ENCODE data around the gene GTSE1. TPM values are rescaled to one million over a fixed set of nuclear protein-coding genes. Genes with fewer than 3 reads are reported as not detected.

Gene GTSE1
- total and polyA plus RNA-seq, 2 of the 13 experiments (the other 11 are each of a cell fraction or from before 2014, with no cell fraction given), result 10.7 to 13.5 TPM

DNA sequence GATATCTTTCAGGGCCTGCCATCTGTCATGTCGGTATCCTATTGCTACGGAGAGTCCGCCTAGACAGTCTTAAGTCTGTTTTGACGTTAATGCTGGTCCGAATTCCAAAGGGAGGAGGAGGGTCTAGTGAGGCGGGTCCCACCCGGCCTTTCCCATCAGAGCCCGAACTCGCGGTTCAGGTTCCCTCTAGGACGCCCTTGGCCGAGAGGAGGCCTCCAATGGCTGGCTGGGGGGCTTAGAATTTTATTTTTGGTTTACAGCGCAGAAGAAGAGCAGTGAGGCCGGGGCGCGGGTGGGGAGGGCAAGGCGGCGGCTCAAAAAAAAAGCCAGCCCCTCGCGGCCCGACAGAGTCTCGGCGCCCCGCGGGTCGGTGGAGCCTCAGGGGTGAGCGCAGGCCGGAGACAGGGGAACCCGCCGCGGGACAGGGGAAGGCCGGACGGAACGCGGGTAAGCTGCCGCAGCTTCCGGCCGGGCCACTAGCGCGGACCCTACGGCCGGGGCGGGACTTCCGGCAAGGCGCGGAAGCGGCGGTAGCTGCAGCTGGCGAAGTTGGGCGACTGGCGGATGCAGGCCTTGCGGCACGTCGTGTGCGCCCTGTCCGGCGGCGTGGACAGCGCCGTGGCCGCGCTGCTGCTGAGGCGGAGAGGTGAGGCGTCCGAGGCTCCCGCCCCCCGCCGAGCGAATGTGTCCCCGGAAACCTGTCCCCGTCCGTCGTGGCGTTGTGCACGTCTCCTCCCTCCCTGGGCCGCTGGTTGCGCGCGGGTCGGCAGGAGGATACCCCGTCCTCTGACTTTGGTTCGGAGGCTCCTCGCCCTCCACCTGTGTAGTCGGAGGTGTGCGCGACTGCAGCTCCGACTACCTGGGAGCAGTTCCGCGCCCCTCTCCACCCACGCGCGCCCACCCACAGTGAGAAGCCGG, 38.8 kb downstream of the GTSE1 start, which contains the start of gene TRMU (continued):
- TF ChIP-seq ZNF782 (CRISPR knock-in tag; IDR thresholded peaks at IDR 0.05; ENCODE audit: borderline replicate concordance), result no peak; the same call in 1 of the 2 replicates
- TF ChIP-seq RXRA (CRISPR knock-in tag; IDR thresholded peaks at IDR 0.05), result peak; percentile 82
- TF ChIP-seq POGZ (CRISPR knock-in tag; IDR thresholded peaks at IDR 0.05), result peak; percentile 90
- TF ChIP-seq ZNF20 (CRISPR knock-in tag; IDR thresholded peaks at IDR 0.05), result no peak
- TF ChIP-seq JUND (CRISPR knock-in tag; IDR thresholded peaks at IDR 0.05), result peak; percentile 48; the same call in 1 of the 2 replicates
- TF ChIP-seq PHF8 (CRISPR knock-in tag; IDR thresholded peaks at IDR 0.05), result peak; percentile 95
- no peak for TF ChIP-seq NFIC (IDR thresholded peaks at IDR 0.05; ENCODE audit: low read length)
- TF ChIP-seq, protein P1, sequence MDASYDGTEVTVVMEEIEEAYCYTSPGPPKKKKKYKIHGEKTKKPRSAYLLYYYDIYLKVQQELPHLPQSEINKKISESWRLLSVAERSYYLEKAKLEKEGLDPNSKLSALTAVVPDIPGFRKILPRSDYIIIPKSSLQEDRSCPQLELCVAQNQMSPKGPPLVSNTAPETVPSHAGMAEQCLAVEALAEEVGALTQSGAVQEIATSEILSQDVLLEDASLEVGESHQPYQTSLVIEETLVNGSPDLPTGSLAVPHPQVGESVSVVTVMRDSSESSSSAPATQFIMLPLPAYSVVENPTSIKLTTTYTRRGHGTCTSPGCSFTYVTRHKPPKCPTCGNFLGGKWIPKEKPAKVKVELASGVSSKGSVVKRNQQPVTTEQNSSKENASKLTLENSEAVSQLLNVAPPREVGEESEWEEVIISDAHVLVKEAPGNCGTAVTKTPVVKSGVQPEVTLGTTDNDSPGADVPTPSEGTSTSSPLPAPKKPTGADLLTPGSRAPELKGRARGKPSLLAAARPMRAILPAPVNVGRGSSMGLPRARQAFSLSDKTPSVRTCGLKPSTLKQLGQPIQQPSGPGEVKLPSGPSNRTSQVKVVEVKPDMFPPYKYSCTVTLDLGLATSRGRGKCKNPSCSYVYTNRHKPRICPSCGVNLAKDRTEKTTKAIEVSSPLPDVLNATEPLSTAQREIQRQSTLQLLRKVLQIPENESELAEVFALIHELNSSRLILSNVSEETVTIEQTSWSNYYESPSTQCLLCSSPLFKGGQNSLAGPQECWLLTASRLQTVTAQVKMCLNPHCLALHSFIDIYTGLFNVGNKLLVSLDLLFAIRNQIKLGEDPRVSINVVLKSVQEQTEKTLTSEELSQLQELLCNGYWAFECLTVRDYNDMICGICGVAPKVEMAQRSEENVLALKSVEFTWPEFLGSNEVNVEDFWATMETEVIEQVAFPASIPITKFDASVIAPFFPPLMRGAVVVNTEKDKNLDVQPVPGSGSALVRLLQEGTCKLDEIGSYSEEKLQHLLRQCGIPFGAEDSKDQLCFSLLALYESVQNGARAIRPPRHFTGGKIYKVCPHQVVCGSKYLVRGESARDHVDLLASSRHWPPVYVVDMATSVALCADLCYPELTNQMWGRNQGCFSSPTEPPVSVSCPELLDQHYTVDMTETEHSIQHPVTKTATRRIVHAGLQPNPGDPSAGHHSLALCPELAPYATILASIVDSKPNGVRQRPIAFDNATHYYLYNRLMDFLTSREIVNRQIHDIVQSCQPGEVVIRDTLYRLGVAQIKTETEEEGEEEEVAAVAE (CRISPR knock-in tag; IDR thresholded peaks at IDR 0.05; ENCODE audit: borderline replicate concordance), result peak; percentile 76; the same call in 1 of the 2 replicates
- no peak for TF ChIP-seq ZNF17 (CRISPR knock-in tag; IDR thresholded peaks at IDR 0.05)
- TF ChIP-seq HMG20B (CRISPR knock-in tag; conservative IDR thresholded peaks at IDR 0.05), result 0 out of 2 replicates have a peak, but pooled peaks have one; percentile 55
- no peak for TF ChIP-seq ZNF253 (CRISPR knock-in tag; IDR thresholded peaks at IDR 0.05; ENCODE audit: borderline replicate concordance)
- TF ChIP-seq ETV6 (CRISPR knock-in tag; conservative IDR thresholded peaks at IDR 0.05), result peak; percentile 87
- peak; percentile 90 for TF ChIP-seq PHF21A (CRISPR knock-in tag; IDR thresholded peaks at IDR 0.05)
- no peak for TF ChIP-seq MAFF (IDR thresholded peaks at IDR 0.05; ENCODE audit: low read depth, low read length)
- TF ChIP-seq HNF1A (IDR thresholded peaks at IDR 0.05; ENCODE audit: low read depth), result no peak
- TF ChIP-seq HNF1A (CRISPR knock-in tag; IDR thresholded peaks at IDR 0.05; ENCODE audit: borderline replicate concordance), result peak; percentile 48
- TF ChIP-seq KDM4B (CRISPR knock-in tag; IDR thresholded peaks at IDR 0.05), result peak; percentile 93
- TF ChIP-seq GZF1 (CRISPR knock-in tag; IDR thresholded peaks at IDR 0.05), result no peak
- peak; percentile 95 for TF ChIP-seq ASH2L (IDR thresholded peaks at IDR 0.05; ENCODE audit: insufficient read length, low read depth, low read length)
- TF ChIP-seq NPAS2 (CRISPR knock-in tag; IDR thresholded peaks at IDR 0.05; ENCODE audit: borderline replicate concordance), result no peak
- TF ChIP-seq ZNF850 (CRISPR knock-in tag; conservative IDR thresholded peaks at IDR 0.05), result no peak

Measured in HepG2 (cell line).